SK-N-SH treated with all-trans-retinoic acid at 6 μM for 48 hours (cell line): ENCODE results near the gene TBL1X.

Experiments
- ATAC-seq: fragments of 200-7000 bp; cut with Tn5 transposase; 3 replicates; pipeline ENCODE4 v1.9.1; 2020; ENCODE audit warnings: mild to moderate bottlenecking, moderate library complexity
- ARNTL ChIP-seq: fragments of 450-650 bp; formaldehyde crosslinking; IDR thresholded peaks from 2 replicates; pipeline ENCODE4 v1.5.0; 2020; ENCODE audit warnings: low read depth, mild to moderate bottlenecking, moderate library complexity, borderline replicate concordance
- CSDC2 ChIP-seq: fragments of 250-450 bp; sonication (Bioruptor Pico); IDR thresholded peaks from 2 replicates; pipeline ENCODE4 v1.5.0; 2020; ENCODE audit warnings: mild to moderate bottlenecking, moderate library complexity
- ESRRG ChIP-seq: fragments of 250-450 bp; sonication (Bioruptor Pico); IDR thresholded peaks from 2 replicates; pipeline ENCODE4 v1.6.1; 2021; ENCODE audit warnings: mild to moderate bottlenecking
- GLIS3 ChIP-seq: fragments of 250-450 bp; sonication (Bioruptor Pico); IDR thresholded peaks from 2 replicates; pipeline ENCODE4 v1.5.0; 2020; ENCODE audit warnings: mild to moderate bottlenecking, moderate library complexity
- ISL1 ChIP-seq: fragments of 250-450 bp; sonication (Bioruptor Pico); IDR thresholded peaks from 2 replicates; pipeline ENCODE4 v2.1.2; 2022; ENCODE audit warnings: mild to moderate bottlenecking, moderate library complexity
- OSR1 ChIP-seq: fragments of 250-450 bp; sonication (Bioruptor Pico); IDR thresholded peaks from 2 replicates; pipeline ENCODE4 v1.8.0; 2022; ENCODE audit warnings: moderate library complexity, mild to moderate bottlenecking, inconsistent platforms
- PPARA ChIP-seq: fragments of 250-450 bp; sonication (Bioruptor Pico); IDR thresholded peaks from 2 replicates; pipeline ENCODE4 v1.5.0; 2020; ENCODE audit warnings: mild to moderate bottlenecking, borderline replicate concordance
- RARB ChIP-seq: fragments of 250-450 bp; sonication (Bioruptor Pico); IDR thresholded peaks from 2 replicates; pipeline ENCODE4 v1.8.0; 2021; ENCODE audit warnings: mild to moderate bottlenecking, moderate library complexity
- SNAI2 ChIP-seq: fragments of 250-450 bp; sonication (Bioruptor Pico); IDR thresholded peaks from 2 replicates; pipeline ENCODE4 v1.5.0; 2020; ENCODE audit warnings: mild to moderate bottlenecking, moderate library complexity
- TCF4 ChIP-seq: fragments of 250-450 bp; sonication (Bioruptor Pico); IDR thresholded peaks from 2 replicates; pipeline ENCODE4 v1.8.0; 2021; ENCODE audit warnings: mild to moderate bottlenecking, moderate library complexity, borderline replicate concordance
- TOX ChIP-seq: fragments of 250-450 bp; sonication (Bioruptor Pico); IDR thresholded peaks from 2 replicates; pipeline ENCODE4 v1.8.0; 2021; ENCODE audit warnings: mild to moderate bottlenecking, moderate library complexity, borderline replicate concordance
- ZFP3 ChIP-seq: fragments of 250-450 bp; sonication (Bioruptor Pico); IDR thresholded peaks from 2 replicates; pipeline ENCODE4 v1.5.0; 2020; ENCODE audit warnings: mild to moderate bottlenecking, moderate library complexity
- ZFP30 ChIP-seq: fragments of 450-650 bp; formaldehyde crosslinking; IDR thresholded peaks from 2 replicates; pipeline ENCODE4 v1.5.0; 2022; ENCODE audit warnings: mild to moderate bottlenecking, moderate library complexity
- ZNF565 ChIP-seq: fragments of 450-650 bp; formaldehyde crosslinking; conservative IDR thresholded peaks from 2 replicates; pipeline ENCODE4 v1.5.0; 2020; ENCODE audit warnings: low read depth, mild to moderate bottlenecking, moderate library complexity
- ZNF70 ChIP-seq: fragments of 450-650 bp; formaldehyde crosslinking; IDR thresholded peaks from 2 replicates; pipeline ENCODE4 v1.5.0; 2020; ENCODE audit warnings: mild to moderate bottlenecking, moderate library complexity
- ZNF8 ChIP-seq: fragments of 450-650 bp; formaldehyde crosslinking; IDR thresholded peaks from 2 replicates; pipeline ENCODE4 v1.5.0; 2020; ENCODE audit warnings: mild to moderate bottlenecking, moderate library complexity
- TF ChIP-seq, protein P1 (sequence below): fragments of 250-450 bp; sonication (Bioruptor Pico); IDR thresholded peaks from 2 replicates; pipeline ENCODE4 v1.5.1; 2020; ENCODE audit warnings: low read depth, mild to moderate bottlenecking, moderate library complexity
- TF ChIP-seq, protein P2 (sequence below): fragments of 250-450 bp; sonication (Bioruptor Pico); IDR thresholded peaks from 2 replicates; pipeline ENCODE4 v1.5.1; 2021; ENCODE audit warnings: mild to moderate bottlenecking, moderate library complexity
- TF ChIP-seq, protein P3 (sequence below): fragments of 250-450 bp; sonication (Bioruptor Pico); IDR thresholded peaks from 2 replicates; pipeline ENCODE4 v1.8.0; 2021; ENCODE audit warnings: low read depth, mild to moderate bottlenecking, moderate library complexity, borderline replicate concordance
- TF ChIP-seq, protein P4 (sequence below): fragments of 250-450 bp; sonication (Bioruptor Pico); IDR thresholded peaks from 2 replicates; pipeline ENCODE4 v1.8.0; 2020; ENCODE audit warnings: mild to moderate bottlenecking, moderate library complexity, borderline replicate concordance
- TF ChIP-seq, protein P5 (sequence below): fragments of 250-450 bp; sonication (Bioruptor Pico); IDR thresholded peaks from 2 replicates; pipeline ENCODE4 v1.5.0; 2020; ENCODE audit warnings: mild to moderate bottlenecking, moderate library complexity

The TBL1X gene

DNA sequence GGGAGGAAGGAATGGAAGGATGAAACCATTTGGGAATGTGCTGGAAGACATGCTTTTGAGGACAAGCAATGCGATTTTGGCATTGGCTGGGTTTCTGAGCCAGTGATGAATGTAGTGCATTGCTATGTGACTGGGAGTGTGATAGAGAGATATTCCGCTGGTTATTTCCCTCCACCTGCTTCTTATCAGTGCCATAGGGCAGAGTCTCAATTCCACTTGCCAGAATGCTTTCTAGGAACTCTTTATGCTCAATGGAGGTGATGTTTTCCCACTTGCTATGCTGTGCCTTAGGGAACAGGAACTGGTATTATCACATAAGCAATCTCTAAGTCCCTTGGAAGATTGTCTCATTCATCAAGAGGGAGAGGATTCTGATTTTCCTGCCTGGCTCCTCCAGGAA lies 28.0 kb downstream of the TBL1X start:
- ATAC-seq = no peak
- TF ChIP-seq ZNF8 (CRISPR knock-in tag) (no peak), TOX (CRISPR knock-in tag) (no peak), ZFP3 (CRISPR knock-in tag) (no peak), ZNF70 (CRISPR knock-in tag) (no peak), RARB (CRISPR knock-in tag) (no peak), ESRRG (CRISPR knock-in tag) (no peak), GLIS3 (CRISPR knock-in tag) (no peak), PPARA (CRISPR knock-in tag) (no peak), ZNF565 (CRISPR knock-in tag) (no peak), ISL1 (CRISPR knock-in tag) (no peak)
- TF ChIP-seq, protein P1, sequence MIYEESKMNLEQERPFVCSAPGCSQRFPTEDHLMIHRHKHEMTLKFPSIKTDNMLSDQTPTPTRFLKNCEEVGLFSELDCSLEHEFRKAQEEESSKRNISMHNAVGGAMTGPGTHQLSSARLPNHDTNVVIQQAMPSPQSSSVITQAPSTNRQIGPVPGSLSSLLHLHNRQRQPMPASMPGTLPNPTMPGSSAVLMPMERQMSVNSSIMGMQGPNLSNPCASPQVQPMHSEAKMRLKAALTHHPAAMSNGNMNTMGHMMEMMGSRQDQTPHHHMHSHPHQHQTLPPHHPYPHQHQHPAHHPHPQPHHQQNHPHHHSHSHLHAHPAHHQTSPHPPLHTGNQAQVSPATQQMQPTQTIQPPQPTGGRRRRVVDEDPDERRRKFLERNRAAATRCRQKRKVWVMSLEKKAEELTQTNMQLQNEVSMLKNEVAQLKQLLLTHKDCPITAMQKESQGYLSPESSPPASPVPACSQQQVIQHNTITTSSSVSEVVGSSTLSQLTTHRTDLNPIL = no peak
- TF ChIP-seq, protein P2, sequence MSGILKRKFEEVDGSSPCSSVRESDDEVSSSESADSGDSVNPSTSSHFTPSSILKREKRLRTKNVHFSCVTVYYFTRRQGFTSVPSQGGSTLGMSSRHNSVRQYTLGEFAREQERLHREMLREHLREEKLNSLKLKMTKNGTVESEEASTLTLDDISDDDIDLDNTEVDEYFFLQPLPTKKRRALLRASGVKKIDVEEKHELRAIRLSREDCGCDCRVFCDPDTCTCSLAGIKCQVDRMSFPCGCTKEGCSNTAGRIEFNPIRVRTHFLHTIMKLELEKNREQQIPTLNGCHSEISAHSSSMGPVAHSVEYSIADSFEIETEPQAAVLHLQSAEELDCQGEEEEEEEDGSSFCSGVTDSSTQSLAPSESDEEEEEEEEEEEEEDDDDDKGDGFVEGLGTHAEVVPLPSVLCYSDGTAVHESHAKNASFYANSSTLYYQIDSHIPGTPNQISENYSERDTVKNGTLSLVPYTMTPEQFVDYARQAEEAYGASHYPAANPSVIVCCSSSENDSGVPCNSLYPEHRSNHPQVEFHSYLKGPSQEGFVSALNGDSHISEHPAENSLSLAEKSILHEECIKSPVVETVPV (CRISPR knock-in tag) = no peak
- TF ChIP-seq, protein P3, sequence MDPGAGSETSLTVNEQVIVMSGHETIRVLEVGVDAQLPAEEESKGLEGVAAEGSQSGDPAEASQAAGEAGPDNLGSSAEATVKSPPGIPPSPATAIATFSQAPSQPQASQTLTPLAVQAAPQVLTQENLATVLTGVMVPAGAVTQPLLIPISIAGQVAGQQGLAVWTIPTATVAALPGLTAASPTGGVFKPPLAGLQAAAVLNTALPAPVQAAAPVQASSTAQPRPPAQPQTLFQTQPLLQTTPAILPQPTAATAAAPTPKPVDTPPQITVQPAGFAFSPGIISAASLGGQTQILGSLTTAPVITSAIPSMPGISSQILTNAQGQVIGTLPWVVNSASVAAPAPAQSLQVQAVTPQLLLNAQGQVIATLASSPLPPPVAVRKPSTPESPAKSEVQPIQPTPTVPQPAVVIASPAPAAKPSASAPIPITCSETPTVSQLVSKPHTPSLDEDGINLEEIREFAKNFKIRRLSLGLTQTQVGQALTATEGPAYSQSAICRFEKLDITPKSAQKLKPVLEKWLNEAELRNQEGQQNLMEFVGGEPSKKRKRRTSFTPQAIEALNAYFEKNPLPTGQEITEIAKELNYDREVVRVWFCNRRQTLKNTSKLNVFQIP = no peak

DNA sequence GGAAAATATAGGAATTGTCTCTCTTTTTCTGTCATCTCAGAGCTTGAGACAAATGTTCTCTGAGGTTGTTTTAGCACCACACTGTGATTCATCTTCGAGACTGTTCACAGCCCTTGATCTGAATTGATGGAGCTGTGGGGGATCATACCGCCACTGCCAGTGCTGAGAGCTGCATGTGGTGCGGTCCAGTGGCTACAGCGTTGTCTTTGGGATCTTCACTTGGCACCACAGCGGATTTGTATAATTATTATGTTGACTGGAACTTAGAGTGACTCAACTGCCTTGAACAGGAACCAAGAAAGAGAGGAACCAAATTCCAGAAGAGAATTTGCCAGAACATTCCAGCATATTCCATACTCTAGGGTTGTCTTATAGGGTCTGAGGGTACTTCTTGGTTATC lies 29.1 kb downstream of the TBL1X start:
- TF ChIP-seq ISL1 (CRISPR knock-in tag) (no peak), OSR1 (CRISPR knock-in tag) (no peak), CSDC2 (no peak), ZNF70 (CRISPR knock-in tag) (no peak), RARB (CRISPR knock-in tag) (no peak), TOX (CRISPR knock-in tag) (no peak), TCF4 (CRISPR knock-in tag) (no peak), ZFP30 (CRISPR knock-in tag) (no peak), ARNTL (CRISPR knock-in tag) (no peak), PPARA (CRISPR knock-in tag) (no peak), SNAI2 (no peak)
- TF ChIP-seq, protein P4, sequence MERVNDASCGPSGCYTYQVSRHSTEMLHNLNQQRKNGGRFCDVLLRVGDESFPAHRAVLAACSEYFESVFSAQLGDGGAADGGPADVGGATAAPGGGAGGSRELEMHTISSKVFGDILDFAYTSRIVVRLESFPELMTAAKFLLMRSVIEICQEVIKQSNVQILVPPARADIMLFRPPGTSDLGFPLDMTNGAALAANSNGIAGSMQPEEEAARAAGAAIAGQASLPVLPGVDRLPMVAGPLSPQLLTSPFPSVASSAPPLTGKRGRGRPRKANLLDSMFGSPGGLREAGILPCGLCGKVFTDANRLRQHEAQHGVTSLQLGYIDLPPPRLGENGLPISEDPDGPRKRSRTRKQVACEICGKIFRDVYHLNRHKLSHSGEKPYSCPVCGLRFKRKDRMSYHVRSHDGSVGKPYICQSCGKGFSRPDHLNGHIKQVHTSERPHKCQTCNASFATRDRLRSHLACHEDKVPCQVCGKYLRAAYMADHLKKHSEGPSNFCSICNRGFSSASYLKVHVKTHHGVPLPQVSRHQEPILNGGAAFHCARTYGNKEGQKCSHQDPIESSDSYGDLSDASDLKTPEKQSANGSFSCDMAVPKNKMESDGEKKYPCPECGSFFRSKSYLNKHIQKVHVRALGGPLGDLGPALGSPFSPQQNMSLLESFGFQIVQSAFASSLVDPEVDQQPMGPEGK (CRISPR knock-in tag) = no peak
- TF ChIP-seq, protein P1 = no peak
- TF ChIP-seq, protein P5, sequence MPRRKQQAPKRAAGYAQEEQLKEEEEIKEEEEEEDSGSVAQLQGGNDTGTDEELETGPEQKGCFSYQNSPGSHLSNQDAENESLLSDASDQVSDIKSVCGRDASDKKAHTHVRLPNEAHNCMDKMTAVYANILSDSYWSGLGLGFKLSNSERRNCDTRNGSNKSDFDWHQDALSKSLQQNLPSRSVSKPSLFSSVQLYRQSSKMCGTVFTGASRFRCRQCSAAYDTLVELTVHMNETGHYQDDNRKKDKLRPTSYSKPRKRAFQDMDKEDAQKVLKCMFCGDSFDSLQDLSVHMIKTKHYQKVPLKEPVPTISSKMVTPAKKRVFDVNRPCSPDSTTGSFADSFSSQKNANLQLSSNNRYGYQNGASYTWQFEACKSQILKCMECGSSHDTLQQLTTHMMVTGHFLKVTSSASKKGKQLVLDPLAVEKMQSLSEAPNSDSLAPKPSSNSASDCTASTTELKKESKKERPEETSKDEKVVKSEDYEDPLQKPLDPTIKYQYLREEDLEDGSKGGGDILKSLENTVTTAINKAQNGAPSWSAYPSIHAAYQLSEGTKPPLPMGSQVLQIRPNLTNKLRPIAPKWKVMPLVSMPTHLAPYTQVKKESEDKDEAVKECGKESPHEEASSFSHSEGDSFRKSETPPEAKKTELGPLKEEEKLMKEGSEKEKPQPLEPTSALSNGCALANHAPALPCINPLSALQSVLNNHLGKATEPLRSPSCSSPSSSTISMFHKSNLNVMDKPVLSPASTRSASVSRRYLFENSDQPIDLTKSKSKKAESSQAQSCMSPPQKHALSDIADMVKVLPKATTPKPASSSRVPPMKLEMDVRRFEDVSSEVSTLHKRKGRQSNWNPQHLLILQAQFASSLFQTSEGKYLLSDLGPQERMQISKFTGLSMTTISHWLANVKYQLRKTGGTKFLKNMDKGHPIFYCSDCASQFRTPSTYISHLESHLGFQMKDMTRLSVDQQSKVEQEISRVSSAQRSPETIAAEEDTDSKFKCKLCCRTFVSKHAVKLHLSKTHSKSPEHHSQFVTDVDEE (CRISPR knock-in tag) = no peak
- TF ChIP-seq, protein P2 (CRISPR knock-in tag) = no peak
- TF ChIP-seq, protein P3 = no peak
- TF ChIP-seq, all 23 proteins: peak for 0
- no peak for ATAC-seq
